Keratinocyte (primary cell): ENCODE data around the gene RYR1.

ENCODE experiments used
- CTCF ChIP-seq, 3 experiments: IDR thresholded peaks in 1 of 3; conservative IDR thresholded peaks in 1 of 3; optimal IDR thresholded peaks in 1 of 3; 2 replicates in 2 of 3; 3 replicates in 1 of 3; pipeline versions ENCODE3 to v1.5.1; 2011; ENCODE audit warnings: low read length in 3 of 3, mild to moderate bottlenecking in 3 of 3, moderate library complexity in 2 of 3, control low read depth in 1 of 3, inconsistent platforms in 1 of 3; ENCODE audit not compliant: insufficient read depth in 2 of 3; ENCODE audit errors: extremely low read depth in 1 of 3
- EZH2 ChIP-seq: IDR thresholded peaks from one replicate; pipeline ENCODE4 v1.6.1; 2012; ENCODE audit warnings: inconsistent platforms, mild to moderate bottlenecking, low read length, moderate library complexity

GRCh38 chr19:38503077-38503410 lies 69.6 kb downstream of the RYR1 start:
- TF ChIP-seq CTCF (optimal IDR thresholded peaks at IDR 0.05 in 1 of 3, IDR thresholded peaks at IDR 0.05 in 1 of 3, conservative IDR thresholded peaks at IDR 0.05 in 1 of 3; ENCODE audit: extremely low read depth in 1 of 3, insufficient read depth in 2 of 3, low read length in 3 of 3) (no peak), EZH2 (no peak)
